Osteocyte (in vitro differentiated cells): ENCODE data around the gene PTPRM. TPM values are rescaled to one million over a fixed set of nuclear protein-coding genes. Genes with fewer than 3 reads are reported as not detected.

ENCODE experiments used
- DNase-seq: peaks from one replicate; pipeline ENCODE4 v3.0.0; 2021; ENCODE audit warnings: mixed read lengths; ENCODE audit not compliant: unreplicated experiment; ENCODE audit errors: extremely low spot score
- H3K27ac Mint-ChIP-seq: one replicate; pipeline ENCODE4 v1.8.0; 2021; ENCODE audit warnings: mild to moderate bottlenecking, mixed read lengths; ENCODE audit not compliant: unreplicated experiment
- H3K27me3 Mint-ChIP-seq: one replicate; pipeline ENCODE4 v1.8.0; 2021; ENCODE audit warnings: mixed read lengths; ENCODE audit not compliant: unreplicated experiment
- H3K36me3 Mint-ChIP-seq: one replicate; pipeline ENCODE4 v1.8.0; 2021; ENCODE audit warnings: mixed read lengths; ENCODE audit not compliant: unreplicated experiment
- H3K4me1 Mint-ChIP-seq: one replicate; pipeline ENCODE4 v1.8.0; 2021; ENCODE audit warnings: mixed read lengths; ENCODE audit not compliant: unreplicated experiment
- H3K4me3 Mint-ChIP-seq: one replicate; pipeline ENCODE4 v1.8.0; 2021; ENCODE audit warnings: mild to moderate bottlenecking, moderate library complexity, mixed read lengths; ENCODE audit not compliant: unreplicated experiment
- H3K9me3 Mint-ChIP-seq: one replicate; pipeline ENCODE4 v1.8.0; 2021; ENCODE audit warnings: mixed read lengths; ENCODE audit not compliant: unreplicated experiment
- total RNA-seq: library from RNA; stranded (reverse); gene quantifications from 2 replicates; pipeline ENCODE4 v1.2.1, GENCODE V29; 2021
- TF ChIP-seq, protein P1 (sequence below): fragments of 200-600 bp; sonication (generic); IDR thresholded peaks from 2 replicates; pipeline ENCODE4 v1.5.0; 2021; ENCODE audit warnings: antibody characterized with exemption, mild to moderate bottlenecking, moderate library complexity

The PTPRM gene
- total RNA-seq, 1 donor from 2014 or later = 105 TPM

DNA sequence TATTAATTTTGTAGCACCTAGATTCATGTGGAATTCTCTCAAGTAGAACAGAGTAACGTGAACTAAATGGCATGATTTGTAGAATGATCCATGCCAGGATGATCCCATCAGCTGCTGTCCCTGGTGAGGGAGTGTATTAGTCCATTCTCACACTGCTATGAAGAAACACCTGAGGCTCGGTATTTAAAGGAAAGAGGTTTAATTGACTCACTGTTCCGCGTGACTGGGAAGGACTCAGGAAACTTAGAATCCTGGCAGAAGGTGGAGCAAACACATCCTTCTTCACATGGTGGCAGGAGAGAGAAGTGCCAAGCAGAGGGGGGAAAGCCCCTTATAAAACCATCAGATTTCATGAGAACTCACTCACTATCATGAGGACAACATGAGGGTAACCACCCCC lies 312.6 kb downstream of the PTPRM start:
- Mint-ChIP-seq H3K9me3 (no peaks in the 10 kb centered on the region), H3K27me3 (no peaks in the 10 kb centered on the region), H3K27ac (no peak overlapping the region), H3K36me3 (no peaks in the 10 kb centered on the region), H3K4me3 (no peak overlapping the region), H3K4me1 (peaks cover 32% of the 10 kb centered on the region)
- TF ChIP-seq, protein P1, sequence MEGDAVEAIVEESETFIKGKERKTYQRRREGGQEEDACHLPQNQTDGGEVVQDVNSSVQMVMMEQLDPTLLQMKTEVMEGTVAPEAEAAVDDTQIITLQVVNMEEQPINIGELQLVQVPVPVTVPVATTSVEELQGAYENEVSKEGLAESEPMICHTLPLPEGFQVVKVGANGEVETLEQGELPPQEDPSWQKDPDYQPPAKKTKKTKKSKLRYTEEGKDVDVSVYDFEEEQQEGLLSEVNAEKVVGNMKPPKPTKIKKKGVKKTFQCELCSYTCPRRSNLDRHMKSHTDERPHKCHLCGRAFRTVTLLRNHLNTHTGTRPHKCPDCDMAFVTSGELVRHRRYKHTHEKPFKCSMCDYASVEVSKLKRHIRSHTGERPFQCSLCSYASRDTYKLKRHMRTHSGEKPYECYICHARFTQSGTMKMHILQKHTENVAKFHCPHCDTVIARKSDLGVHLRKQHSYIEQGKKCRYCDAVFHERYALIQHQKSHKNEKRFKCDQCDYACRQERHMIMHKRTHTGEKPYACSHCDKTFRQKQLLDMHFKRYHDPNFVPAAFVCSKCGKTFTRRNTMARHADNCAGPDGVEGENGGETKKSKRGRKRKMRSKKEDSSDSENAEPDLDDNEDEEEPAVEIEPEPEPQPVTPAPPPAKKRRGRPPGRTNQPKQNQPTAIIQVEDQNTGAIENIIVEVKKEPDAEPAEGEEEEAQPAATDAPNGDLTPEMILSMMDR = no peak
- DNase-seq = no peak

DNA sequence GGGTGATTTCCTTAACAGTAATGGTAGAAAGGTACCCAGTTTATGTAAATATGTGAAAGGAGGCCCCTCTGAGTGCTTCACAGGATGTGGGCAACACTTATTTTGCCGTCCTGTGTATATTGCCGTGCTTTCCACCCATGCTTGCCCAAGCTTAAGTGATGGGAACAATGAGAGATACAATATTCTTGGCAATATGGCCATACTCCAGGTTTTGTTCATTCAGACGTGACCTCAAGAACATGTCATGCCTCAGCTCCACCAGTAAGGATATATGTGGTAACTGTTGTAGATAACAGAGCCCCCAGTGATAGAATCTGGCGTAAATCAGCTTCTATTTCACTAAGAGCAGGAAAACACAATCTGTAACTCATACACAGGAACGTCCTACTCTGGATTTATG lies 318.7 kb downstream of the PTPRM start:
- H3K4me3 Mint-ChIP-seq = no peak overlapping the region
- H3K9me3 Mint-ChIP-seq = no peaks in the 10 kb centered on the region
- H3K36me3 Mint-ChIP-seq = no peaks in the 10 kb centered on the region
- no peak overlapping the region for H3K27ac Mint-ChIP-seq
- TF ChIP-seq, protein P1 = no peak
- peaks cover 5% of the 10 kb centered on the region for H3K4me1 Mint-ChIP-seq
- H3K27me3 Mint-ChIP-seq = no peaks in the 10 kb centered on the region
- no peak for DNase-seq

DNA sequence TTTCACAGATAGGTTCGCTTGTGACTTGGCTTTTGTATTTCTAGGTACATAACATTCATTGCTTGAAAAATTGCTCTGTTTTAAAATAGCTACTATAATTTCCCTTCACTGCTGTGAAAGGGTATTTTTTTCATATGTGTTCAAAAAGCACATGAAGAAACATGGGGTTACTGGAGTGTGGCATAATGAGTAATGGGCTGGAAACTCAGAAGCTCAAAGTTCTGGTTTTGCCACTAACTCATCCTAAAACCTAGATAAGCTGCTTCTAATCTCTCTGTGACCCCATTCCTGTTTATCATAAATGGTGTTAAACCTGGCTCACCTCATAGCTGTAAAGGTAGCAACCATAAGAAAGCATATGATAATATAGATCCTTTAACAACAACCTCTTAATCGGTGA lies 319.3 kb downstream of the PTPRM start:
- TF ChIP-seq, protein P1 = no peak
- Mint-ChIP-seq H3K4me1 (peaks cover 3% of the 10 kb centered on the region), H3K4me3 (no peak overlapping the region), H3K9me3 (no peaks in the 10 kb centered on the region), H3K27ac (no peak overlapping the region), H3K27me3 (no peaks in the 10 kb centered on the region), H3K36me3 (no peaks in the 10 kb centered on the region)
- no peak for DNase-seq

DNA sequence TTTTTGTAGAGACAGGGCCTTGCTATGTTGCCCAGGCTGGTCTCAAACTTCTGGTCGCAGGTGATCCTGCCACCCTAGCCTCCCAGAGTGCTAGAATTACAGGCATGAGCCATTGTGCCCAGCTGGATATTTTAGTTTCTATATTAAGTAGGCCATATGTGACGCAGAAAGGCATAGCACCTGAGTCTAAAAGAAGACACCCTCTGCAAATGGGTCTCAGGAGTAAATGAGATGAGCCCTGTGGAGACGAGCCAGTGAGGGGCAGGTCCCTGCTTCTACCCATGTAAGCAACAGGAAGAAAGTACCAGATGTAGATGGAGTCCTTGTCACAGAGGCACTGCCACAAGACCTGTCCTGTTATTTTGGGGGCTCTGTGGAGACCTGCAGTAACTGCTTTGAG lies 322.4 kb downstream of the PTPRM start:
- DNase-seq = no peak
- no peak overlapping the region for H3K4me3 Mint-ChIP-seq
- H3K27me3 Mint-ChIP-seq = no peaks in the 10 kb centered on the region
- H3K36me3 Mint-ChIP-seq = no peaks in the 10 kb centered on the region
- TF ChIP-seq, protein P1 = no peak
- H3K9me3 Mint-ChIP-seq = no peaks in the 10 kb centered on the region
- H3K27ac Mint-ChIP-seq = no peak overlapping the region
- peaks cover 3% of the 10 kb centered on the region for H3K4me1 Mint-ChIP-seq

DNA sequence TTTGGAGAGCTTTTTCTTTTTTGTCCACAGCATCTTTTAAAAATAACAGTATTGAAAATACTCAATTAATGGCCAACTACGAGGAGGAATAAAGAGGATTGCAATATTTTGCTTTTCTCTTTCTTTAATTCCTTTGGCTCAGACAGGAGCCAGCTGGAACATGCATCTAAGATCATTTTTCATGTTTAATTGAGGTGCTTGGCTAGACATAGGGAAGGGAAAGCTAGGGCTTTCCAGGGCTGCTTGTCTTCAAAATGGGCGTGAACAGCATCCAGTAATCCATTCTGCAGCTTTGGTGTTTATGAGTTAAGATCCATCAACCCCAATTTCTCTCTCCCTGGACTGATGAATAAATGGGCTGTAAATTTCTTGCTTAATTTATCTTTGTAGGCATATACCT lies 323.0 kb downstream of the PTPRM start:
- Mint-ChIP-seq H3K4me1 (peaks cover under 1% of the 10 kb centered on the region), H3K4me3 (no peak overlapping the region), H3K27ac (no peak overlapping the region), H3K27me3 (no peaks in the 10 kb centered on the region), H3K9me3 (no peaks in the 10 kb centered on the region), H3K36me3 (no peaks in the 10 kb centered on the region)
- TF ChIP-seq, protein P1 = no peak
- DNase-seq = no peak
